Stomach smooth muscle (tissue), 2 donors: Measurements from ENCODE around the gene EPS8L2.

Experiments
- H3K27ac ChIP-seq: one replicate; pipeline ENCODE4 v1.7.0; 2013; ENCODE audit warnings: mild to moderate bottlenecking, low read length, inconsistent platforms
- H3K27me3 ChIP-seq, 2 donors: one replicate each; pipeline ENCODE4 v1.7.0; 2013; ENCODE audit warnings: low read length in 2 of 2; ENCODE audit not compliant: insufficient read depth in 2 of 2, control insufficient read depth in 1 of 2
- H3K36me3 ChIP-seq, 2 donors: one replicate each; pipeline ENCODE4 v1.7.0; 2013; ENCODE audit warnings: low read length in 2 of 2; ENCODE audit not compliant: control insufficient read depth in 2 of 2, insufficient read depth in 2 of 2
- H3K4me1 ChIP-seq: one replicate; pipeline ENCODE4 v1.7.0; 2013; ENCODE audit warnings: low read length; ENCODE audit not compliant: control insufficient read depth, insufficient read depth
- H3K4me3 ChIP-seq, 2 donors: one replicate each; pipeline ENCODE4 v1.7.0; 2013; ENCODE audit warnings: low read length in 2 of 2
- H3K9ac ChIP-seq, 2 donors: one replicate each; pipeline ENCODE4 v1.7.0; 2013; ENCODE audit warnings: low read length in 2 of 2, mild to moderate bottlenecking in 1 of 2
- H3K9me3 ChIP-seq, 2 donors: one replicate each; pipeline ENCODE4 v1.7.0; 2013; ENCODE audit warnings: low read length in 2 of 2; ENCODE audit not compliant: control insufficient read depth in 2 of 2
- donor health status: healthy.
- donor health status: Pancreatic carcinoma.

Gene EPS8L2

DNA sequence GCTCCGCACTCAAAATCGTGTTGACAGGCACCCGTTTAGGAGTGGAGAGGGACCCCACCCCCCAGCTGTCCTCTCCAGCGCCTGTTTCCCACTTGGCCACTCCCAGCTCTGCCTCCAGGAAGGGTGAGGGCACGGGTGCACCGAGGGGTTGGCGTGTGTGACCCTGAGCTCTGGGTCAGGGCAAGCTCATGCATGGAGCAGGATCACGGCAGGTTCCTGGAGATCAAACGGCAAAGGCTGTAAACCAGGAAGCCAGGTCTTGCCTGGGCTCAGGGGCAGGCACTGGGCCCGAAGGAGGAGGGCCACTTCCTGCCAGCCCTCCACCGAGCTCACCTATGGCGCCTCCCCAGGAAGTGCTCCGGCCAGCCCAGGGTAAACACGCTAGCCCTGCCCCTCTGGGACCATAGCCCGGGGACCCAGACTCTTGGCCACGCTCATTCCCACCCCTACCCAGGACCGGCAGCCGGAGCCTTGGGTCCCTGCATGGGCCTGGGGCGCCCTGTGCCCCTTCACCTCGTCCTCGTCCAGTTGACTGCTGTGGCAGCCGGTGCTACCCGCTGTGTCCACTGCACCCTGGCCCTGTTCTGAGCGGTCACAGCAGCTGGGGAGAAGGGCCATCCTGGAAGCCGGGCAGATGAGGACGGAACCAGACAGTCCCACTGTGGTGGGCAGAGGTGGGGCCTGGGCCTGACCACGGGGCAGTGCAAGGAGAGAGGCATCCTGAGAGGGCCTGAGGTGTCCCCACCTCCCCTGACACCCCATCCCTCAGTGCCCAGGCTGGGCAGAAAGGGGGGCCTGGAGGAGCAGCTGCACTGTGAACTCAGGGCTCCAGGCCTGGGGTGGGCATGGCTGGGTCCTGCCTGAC lies 1.0 kb upstream of the EPS8L2 start:
- H3K9me3 ChIP-seq: no peaks in the 10 kb centered on the region
- peak overlapping the region in 1 of 2 donors; percentile 54 for H3K4me3 ChIP-seq
- peaks cover 0 to 26% of the 10 kb centered on the region in 2 donors for H3K27me3 ChIP-seq
- peaks cover 40% of the 10 kb centered on the region for H3K4me1 ChIP-seq
- peak overlapping the region; percentile 24 for H3K27ac ChIP-seq
- H3K36me3 ChIP-seq: peaks cover 4 to 8% of the 10 kb centered on the region in 2 donors
- H3K9ac ChIP-seq: peak overlapping the region in 1 of 2 donors; percentile 62

GRCh38 chr11:706439-706956 lies 467 bp downstream of the EPS8L2 start:
- peaks cover 0 to 29% of the 10 kb centered on the region in 2 donors for H3K27me3 ChIP-seq
- H3K9me3 ChIP-seq: no peaks in the 10 kb centered on the region
- H3K36me3 ChIP-seq: peaks cover 4% of the 10 kb centered on the region in 2 donors
- peak overlapping the region; percentile 27 to 82 for H3K9ac ChIP-seq
- peaks cover 43% of the 10 kb centered on the region for H3K4me1 ChIP-seq
- peak overlapping the region; percentile 58 for H3K27ac ChIP-seq
- H3K4me3 ChIP-seq: peak overlapping the region; percentile 21 to 77

GRCh38 chr11:706957-707816 lies 1.2 kb downstream of the EPS8L2 start:
- Histone ChIP-seq H3K27me3 (peaks cover 0 to 29% of the 10 kb centered on the region in 2 donors), H3K36me3 (no peaks in the 10 kb centered on the region), H3K4me3 (peak overlapping the region; percentile 21 to 77), H3K9ac (peak overlapping the region in 1 of 2 donors; percentile 82), H3K9me3 (no peaks in the 10 kb centered on the region), H3K27ac (peak overlapping the region; percentile 58), H3K4me1 (peaks cover 43% of the 10 kb centered on the region)

DNA sequence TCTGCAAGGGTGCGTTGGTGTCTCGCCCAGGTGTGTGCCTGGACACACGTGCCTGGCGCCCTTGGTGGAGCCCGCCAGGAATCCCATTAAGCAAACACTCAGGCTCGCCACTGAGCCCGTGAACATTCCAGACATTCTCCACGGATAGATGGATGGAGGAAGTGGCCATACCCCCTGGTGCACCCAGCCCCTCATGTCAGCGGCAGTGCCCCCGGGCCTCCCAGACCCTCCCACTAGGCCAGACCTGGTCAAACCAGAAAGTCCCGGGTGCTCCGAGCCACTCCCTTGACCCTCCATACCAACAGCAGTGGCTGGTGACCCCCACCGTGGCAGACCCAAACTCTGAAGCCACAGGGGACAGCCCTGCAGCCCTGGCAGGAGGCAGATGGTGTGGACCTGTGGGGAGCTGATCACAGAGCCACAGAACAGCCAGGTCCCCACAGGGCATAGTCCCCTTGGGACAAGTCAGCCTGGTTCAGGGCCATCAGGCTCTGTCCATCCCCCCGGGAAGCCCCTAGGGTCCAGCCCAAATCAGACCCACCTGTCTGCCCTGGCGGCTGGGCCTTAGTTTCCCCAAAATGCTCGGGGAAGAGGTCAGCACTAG lies 1.9 kb downstream of the EPS8L2 start:
- Histone ChIP-seq H3K27ac (no peak overlapping the region), H3K4me1 (peaks cover 38% of the 10 kb centered on the region), H3K4me3 (no peak overlapping the region), H3K9me3 (no peaks in the 10 kb centered on the region), H3K9ac (peak overlapping the region in 1 of 2 donors; percentile 29), H3K36me3 (no peaks in the 10 kb centered on the region), H3K27me3 (peaks cover 0 to 29% of the 10 kb centered on the region in 2 donors)

- Histone ChIP-seq H3K4me1 (peaks cover 32% of the 10 kb centered on the region), H3K27ac (no peak overlapping the region), H3K4me3 (no peak overlapping the region), H3K27me3 (peaks cover 0 to 29% of the 10 kb centered on the region in 2 donors), H3K9me3 (no peaks in the 10 kb centered on the region), H3K36me3 (no peaks in the 10 kb centered on the region), H3K9ac (no peak overlapping the region)
Observed at GRCh38 chr11:708511-708910, 2.5 kb downstream of the EPS8L2 start.

DNA sequence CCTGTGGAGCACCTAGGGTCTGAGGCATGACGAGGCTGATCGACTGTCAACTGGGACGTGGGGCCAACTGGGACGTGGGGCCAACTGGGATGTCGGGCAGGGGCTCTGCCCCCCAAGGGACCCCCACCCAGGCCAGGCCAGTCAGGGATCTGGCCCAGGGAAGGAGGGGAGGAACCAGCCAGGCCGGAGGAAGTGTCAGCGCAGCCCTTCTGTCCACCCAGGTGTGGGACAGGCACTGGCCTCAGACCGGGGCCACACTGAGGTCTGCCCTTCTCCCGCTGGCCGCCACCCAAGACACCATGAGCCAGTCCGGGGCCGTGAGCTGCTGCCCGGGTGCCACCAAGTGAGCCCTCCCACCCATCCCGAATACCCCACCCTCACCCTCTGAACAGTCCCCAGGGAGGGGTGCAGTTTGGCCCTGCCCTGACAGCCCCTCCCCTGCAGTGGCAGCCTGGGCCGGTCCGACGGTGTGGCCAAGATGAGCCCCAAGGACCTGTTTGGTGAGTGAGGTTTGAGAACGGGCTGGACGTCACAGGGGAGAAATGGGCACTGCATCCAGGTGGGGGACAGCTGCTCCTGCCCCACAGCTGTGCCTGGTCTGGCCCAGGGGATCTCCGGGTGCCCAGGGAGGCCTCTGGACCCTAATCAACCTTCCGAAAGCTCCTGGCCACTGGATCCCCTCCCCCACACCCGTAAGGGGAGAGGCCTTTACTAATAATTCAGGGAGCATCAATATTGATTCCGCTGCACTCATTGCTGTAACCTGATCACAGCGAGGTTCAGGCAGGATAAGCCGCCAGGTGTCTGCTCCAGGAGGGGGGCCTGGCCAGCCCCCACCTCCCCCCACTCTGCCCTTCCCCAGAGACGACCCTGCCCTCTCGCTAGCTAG lies 3.3 kb downstream of the EPS8L2 start:
- H3K36me3 ChIP-seq: no peaks in the 10 kb centered on the region
- peaks cover 0 to 29% of the 10 kb centered on the region in 2 donors for H3K27me3 ChIP-seq
- no peak overlapping the region for H3K4me3 ChIP-seq
- H3K9ac ChIP-seq: no peak overlapping the region
- H3K4me1 ChIP-seq: peaks cover 32% of the 10 kb centered on the region
- no peaks in the 10 kb centered on the region for H3K9me3 ChIP-seq
- no peak overlapping the region for H3K27ac ChIP-seq

DNA sequence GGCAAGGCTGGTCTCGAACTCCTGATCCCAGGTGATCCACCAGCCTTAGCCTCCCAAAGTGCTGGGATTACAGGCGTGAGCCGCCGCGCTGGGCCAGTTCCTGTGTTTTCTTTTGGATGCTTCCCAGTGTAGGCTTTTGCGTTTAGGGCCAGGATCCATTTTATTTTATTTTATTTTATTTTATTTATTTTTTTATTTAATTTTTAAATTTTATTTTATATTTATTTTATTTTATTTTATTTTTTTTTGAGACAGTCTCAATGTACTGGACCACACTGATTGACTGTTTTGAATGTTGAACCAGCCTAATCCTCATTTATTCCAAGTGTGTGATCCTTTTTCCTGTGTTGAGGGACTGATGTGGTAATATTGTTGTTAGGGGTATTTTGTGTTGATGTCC lies 8.4 kb downstream of the EPS8L2 start:
- H3K36me3 ChIP-seq: no peaks in the 10 kb centered on the region
- no peak overlapping the region for H3K4me3 ChIP-seq
- H3K27me3 ChIP-seq: peaks cover 0 to 8% of the 10 kb centered on the region in 2 donors

DNA sequence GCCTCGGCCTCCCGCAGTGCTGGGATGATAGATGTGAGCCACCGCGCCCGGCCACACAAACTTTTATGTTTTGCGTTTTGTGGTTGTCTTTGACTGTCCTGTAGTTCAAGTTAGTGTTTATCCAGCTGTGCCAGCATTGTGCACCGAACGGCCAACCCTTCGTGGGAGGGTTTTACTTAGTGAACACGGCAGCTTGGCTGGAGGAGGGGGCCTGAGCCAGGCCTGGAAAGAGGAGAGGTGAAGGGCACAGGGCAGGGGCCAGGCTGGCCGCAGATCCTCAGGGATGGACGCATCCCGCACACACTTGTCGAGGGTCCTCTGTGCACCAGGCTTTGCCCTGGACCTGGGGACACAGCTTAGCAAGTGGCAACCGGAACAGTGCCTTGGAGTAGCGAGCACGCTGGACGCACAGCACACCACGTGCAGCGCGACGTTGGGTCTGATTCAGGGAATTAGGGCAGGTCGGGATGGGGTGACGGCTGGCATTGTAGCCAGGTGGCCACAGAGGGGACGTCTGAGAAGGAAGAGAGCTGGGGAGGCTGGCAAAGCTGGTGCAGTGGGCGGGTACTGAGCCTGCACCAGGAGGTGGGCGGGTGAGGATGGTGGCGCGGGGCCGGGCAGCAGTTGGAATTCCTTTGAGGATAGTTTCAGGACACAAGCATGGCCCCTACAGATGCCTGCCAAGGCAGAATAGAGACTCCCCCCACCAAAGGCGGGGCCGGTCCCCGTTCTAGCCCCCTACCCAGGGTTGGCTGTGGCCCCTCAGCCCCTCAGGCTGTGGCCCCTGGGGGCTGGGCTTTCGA lies 13.4 kb downstream of the EPS8L2 start:
- no peak overlapping the region for H3K4me3 ChIP-seq
- no peaks in the 10 kb centered on the region for H3K9me3 ChIP-seq
- H3K4me1 ChIP-seq: peaks cover 14% of the 10 kb centered on the region
- H3K27me3 ChIP-seq: peaks cover 8 to 39% of the 10 kb centered on the region in 2 donors
- no peak overlapping the region for H3K27ac ChIP-seq
- H3K9ac ChIP-seq: no peak overlapping the region
- no peaks in the 10 kb centered on the region for H3K36me3 ChIP-seq

More for the DNA sequence above, 8.4 kb downstream of the EPS8L2 start:
- H3K9me3 ChIP-seq: no peaks in the 10 kb centered on the region
- H3K4me1 ChIP-seq: peaks cover 2% of the 10 kb centered on the region
- no peak overlapping the region for H3K27ac ChIP-seq
- H3K9ac ChIP-seq: no peak overlapping the region

GRCh38 chr11:720017-720641 lies 14.1 kb downstream of the EPS8L2 start:
- no peaks in the 10 kb centered on the region for H3K9me3 ChIP-seq
- no peaks in the 10 kb centered on the region for H3K36me3 ChIP-seq
- H3K4me3 ChIP-seq: peak overlapping the region in 1 of 2 donors; percentile 59
- peaks cover 14% of the 10 kb centered on the region for H3K4me1 ChIP-seq
- H3K27ac ChIP-seq: no peak overlapping the region
- H3K27me3 ChIP-seq: peaks cover 13 to 46% of the 10 kb centered on the region in 2 donors
- no peak overlapping the region for H3K9ac ChIP-seq
